ENCODE measurements around the gene PPM1B.

DNA sequence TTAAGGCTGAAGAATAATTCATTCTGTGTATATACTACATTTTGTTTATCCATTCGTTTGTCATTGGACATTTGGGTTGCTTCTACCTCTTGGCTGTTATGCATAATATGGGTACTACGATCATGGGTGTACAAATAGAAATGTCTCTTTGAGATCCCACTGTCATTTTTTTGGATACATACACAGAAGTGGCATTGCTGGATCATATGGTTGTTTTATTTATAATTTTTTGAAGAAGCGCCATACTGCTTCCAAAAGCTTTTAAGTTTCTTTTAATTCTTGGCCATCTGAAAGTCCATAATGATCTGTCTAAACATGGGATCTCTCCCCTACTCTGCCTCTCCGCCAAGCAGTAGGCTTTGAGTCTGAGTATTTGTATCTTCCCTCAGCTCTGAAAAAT is 18.6 kb downstream of the PPM1B start:
- TF ChIP-seq CTCF (IDR thresholded peaks at IDR 0.05), result no peak
- TF ChIP-seq EZH2 (IDR thresholded peaks at IDR 0.05; ENCODE audit: borderline replicate concordance, insufficient read depth, low read depth, low read length, poor library complexity, severe bottlenecking), result no peak
